D721Med (cell line): Measurements from ENCODE around the gene COPS4.

Source experiments
- DNase-seq: peaks from one replicate; pipeline ENCODE4 v3.0.0; 2011; ENCODE audit warnings: low spot score; ENCODE audit not compliant: insufficient read length
- FAIRE-seq: peaks from 2 replicates; lab custom pipeline; 2011; peaks lifted over from hg19 to GRCh38; lab: Jason Lieb, UNC
- TF ChIP-seq, protein P1 (sequence below): IDR thresholded peaks from 2 replicates; pipeline ENCODE4 v1.5.1; 2012; ENCODE audit warnings: mild to moderate bottlenecking, control low read depth; ENCODE audit not compliant: insufficient read depth; ENCODE audit errors: missing control alignments

The COPS4 gene

DNA sequence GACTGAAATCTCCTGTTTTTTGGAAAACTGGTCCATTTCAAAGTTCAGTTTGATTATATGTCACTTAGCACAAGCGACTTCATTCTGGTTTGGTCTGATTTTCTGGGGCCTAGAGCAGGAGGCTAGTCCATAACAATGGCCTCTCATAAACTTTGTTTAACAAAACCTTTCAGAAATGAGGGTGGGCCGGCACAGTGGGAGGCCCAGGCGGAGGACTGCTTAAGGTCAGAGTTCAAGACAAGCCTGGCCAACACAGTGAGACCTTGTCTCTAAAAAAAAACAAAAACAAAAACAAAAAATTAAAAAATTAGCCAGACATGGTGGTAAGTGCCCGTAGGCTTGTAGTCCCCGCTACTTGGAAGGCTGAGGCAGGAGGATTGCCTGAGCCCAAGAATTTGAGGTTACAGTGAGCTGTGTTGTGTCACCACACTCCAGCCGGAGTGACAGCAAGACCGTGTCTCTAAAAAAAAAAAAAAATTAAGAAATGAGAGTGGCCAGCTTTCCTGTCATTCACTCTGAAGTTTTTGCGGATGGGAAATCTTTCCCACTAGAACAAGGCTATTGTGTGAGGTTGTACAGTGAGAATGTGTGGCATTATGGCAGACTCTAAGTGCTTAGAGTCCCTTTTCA, 80.8 kb downstream of the COPS4 start:
- FAIRE-seq, result no peak
- TF ChIP-seq, protein P1, sequence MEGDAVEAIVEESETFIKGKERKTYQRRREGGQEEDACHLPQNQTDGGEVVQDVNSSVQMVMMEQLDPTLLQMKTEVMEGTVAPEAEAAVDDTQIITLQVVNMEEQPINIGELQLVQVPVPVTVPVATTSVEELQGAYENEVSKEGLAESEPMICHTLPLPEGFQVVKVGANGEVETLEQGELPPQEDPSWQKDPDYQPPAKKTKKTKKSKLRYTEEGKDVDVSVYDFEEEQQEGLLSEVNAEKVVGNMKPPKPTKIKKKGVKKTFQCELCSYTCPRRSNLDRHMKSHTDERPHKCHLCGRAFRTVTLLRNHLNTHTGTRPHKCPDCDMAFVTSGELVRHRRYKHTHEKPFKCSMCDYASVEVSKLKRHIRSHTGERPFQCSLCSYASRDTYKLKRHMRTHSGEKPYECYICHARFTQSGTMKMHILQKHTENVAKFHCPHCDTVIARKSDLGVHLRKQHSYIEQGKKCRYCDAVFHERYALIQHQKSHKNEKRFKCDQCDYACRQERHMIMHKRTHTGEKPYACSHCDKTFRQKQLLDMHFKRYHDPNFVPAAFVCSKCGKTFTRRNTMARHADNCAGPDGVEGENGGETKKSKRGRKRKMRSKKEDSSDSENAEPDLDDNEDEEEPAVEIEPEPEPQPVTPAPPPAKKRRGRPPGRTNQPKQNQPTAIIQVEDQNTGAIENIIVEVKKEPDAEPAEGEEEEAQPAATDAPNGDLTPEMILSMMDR, result no peak
- no peak for DNase-seq

DNA sequence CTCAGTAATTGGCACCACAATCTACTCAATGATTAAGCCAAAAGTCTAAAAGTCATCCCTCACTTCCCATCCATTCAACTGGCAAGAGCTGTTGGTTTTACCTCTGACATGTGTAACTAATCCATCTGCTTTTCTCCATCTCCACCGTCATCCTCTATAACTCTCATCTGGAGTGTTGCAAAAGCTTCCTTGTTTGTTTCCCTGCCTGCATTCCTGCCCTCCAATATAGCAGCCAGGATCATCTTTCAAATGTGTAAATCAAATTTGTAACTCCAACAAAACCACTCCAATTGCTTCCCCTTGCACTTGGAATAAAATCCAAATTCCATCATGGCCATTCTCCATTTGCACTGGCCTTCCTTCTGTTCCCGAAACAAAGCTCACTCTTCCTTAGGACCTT, 83.9 kb downstream of the COPS4 start:
- FAIRE-seq (no peak), DNase-seq (no peak)
- TF ChIP-seq, protein P1, result no peak

DNA sequence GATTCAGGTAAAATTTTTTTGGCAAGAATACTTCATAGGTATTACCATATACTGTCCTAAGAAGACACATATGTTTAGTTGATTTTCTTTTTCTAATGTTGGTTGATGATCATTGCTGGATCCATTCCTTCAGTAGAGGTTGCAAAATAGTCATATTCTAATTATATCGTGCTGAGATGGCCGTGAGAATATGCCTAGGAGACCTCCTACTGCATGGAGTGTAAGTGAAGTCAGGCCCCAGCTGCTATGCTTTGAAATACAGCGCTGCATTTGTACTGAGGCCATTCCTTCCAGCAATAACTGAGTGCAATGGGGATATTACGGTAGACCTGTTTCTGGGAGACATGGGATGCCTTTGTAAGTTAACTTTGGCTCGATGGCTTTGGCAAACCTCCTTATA, 86.3 kb downstream of the COPS4 start:
- TF ChIP-seq, protein P1, result no peak
- no peak for FAIRE-seq
- no peak for DNase-seq

DNA sequence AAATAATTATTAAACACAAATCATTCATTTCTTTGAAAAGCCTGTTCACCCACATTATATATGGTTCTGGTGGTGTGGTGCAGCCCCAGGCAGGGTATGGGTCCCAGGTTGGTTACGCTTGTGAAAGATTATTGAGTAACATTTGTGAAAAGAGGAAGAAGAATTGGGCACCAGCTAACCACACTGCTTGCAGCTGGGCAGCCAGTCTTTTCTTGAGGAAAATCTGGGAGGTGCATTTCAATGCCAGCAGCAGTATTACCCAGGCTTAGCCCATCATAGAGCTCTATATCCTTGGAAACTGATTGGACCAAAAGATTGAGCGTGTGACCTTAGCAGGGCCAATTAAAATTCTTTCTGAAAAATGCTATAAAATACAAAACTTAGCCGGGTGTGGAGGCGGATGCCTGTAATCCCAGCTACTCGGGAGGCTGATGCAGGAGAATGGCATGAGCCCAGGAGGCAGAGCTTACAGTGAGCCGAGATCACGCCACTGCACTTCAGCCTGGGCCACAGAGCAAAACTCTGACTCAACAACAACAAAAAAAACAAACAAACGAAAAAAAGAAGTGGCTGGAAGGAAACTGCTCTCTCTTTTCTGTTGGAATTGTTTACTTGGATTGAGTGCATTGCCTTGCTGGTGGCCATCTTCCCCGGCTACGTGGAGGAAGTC, 89.3 kb downstream of the COPS4 start:
- DNase-seq (no peak), FAIRE-seq (no peak)
- TF ChIP-seq, protein P1, result no peak
